SKM-1 (cell line): ENCODE data around the gene ATG5.

ENCODE experiments used
- DNase-seq: peaks from one replicate; lab custom pipeline; 2025; ENCODE audit not compliant: unreplicated experiment; lab: John Stamatoyannopoulos, UW

ATG5 gene

DNA sequence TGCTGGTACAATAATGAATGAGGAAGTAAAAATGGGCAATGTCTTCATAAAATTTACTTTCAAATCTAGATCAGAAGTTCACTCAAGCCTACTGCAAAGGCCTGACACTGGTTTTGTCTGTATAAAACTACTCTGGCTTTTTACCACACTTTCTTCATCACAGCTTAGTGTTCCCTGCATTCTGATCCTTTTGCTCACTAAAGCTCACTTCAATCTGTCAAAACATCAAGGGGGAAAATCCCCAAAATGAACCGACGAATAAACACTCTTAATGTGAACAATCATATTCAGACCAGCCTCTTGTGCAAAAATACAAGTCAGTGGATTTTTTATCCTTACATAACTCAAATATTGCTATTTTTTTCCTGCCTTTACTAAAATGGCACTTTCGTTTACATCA is 140.9 kb downstream of the ATG5 start:
- DNase-seq = no peak

DNA sequence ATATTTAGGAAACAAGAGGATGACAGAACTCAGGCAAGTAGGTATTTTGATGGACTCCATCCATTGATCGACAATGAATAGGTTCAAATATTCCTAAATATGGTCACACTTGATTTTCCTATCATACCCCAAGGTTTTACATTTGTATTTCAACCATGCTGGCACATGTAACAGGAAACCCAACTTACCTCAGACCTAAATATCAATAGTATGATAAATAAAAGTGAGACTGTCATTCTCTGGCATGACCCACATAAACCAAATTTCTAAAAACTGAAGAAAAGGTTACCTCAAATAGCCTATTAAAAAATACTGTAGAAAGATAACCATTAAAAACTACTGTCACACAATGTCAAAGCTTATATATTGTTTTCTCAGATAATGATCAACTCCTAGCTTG is 142.1 kb downstream of the ATG5 start:
- no peak for DNase-seq

DNA sequence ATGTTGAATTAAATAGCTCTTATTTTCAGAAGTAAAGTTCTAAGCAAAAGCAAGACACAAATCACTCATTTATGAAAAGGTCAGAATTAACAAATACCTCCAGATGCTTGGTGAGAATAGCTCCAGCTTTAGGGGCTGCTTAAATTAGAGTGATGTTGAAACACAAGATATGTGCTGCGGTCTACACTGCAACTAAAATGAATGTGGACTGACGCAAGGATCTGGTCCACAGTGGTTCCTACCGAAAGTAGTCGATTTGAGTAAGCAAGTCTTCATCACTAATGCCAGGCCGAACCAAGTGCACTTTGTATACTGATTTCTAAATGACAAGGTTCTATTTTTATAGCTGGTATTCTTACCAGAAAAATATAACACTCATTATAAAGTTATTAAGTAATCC is 143.1 kb downstream of the ATG5 start:
- DNase-seq = no peak

DNA sequence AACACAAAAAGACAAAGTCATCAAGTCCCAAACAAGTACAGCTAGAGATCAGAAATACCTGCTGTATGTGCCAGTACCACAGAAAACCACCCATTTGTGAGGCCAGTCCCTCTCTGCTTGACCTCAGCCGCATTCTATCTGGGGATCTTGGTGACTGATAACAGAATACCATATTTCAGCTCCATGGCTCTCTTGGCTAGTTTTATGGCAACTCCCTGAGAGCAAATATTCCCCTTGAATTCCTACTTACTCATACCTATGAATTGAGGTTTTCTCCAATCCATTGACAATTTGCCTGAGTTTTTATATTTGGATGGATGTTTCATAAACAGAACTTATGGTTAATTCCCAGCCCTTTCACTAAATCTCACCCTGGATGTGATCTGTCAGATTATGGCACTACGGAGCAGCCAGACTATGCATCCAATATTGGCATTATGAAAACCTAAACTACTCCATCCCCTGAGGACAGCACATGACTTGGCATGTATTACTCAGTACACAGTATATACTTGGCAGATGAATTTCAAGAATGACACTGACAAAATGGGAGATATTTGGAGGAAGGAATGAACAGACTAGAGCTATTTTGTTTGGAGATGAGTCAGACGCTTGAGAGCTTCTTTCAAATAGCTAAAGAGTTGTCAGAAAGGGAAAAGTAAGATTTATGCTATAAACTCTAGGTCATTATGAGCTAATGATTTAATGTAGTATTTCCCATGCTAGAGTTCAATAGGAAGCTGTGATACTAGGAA is 143.7 kb downstream of the ATG5 start:
- DNase-seq = no peak

DNA sequence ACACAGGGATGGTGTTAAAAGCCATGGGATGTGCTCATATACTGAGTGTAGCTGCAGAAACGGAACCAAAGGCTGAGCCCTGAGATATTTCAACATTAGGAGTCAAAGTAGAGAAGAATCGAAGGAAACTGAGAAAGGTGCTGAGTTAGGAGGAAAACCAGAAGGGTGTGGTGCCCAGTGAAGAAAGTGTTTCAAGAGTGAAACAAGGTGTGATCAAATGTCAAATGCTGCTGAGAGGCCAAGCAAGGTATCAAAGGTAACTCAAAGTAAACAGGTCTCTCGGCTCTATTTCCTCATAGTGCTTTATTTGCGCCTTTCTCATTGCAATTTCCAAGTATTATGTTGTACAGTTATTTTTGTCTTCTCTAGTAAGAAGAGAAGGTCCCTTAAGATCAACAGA is 145.4 kb downstream of the ATG5 start:
- no peak for DNase-seq

DNA sequence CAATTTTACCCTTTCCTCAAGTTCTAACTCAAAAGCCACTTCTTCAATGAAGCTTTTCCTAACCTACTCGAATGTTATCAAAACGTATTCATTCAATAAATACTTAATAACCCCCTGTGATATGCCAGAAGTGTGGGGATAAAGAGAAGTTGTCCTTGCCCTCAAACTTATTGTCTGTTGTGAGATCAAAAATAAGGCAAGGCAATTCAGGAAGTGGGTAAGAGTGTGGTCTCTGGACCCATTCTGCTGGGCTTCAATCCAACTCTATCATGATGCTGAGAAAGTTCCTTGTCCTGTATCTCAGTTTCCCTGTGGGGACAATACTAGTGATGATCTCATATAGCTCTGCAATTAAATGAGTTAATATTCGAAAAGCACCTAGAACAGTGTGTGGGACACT is 146.7 kb downstream of the ATG5 start:
- DNase-seq = no peak

DNA sequence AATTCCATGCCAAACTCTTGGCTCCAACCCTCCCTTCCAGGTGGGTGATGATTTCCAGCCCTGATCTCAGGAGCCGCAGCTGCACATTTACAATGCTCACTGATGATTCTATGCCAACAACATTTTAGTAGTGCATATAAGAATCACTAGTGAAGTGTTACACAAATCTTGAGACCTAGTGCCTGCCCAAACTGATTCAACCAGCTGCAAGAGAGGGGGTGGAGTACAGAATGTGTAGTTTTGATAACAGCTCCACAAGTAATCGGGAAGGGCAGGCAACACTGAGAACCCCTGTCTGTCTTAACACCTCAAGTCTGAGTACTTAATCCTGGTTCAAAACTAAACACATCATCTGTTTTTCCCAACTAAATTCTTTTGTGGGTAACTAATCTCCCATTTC is 147.8 kb downstream of the ATG5 start:
- no peak for DNase-seq

DNA sequence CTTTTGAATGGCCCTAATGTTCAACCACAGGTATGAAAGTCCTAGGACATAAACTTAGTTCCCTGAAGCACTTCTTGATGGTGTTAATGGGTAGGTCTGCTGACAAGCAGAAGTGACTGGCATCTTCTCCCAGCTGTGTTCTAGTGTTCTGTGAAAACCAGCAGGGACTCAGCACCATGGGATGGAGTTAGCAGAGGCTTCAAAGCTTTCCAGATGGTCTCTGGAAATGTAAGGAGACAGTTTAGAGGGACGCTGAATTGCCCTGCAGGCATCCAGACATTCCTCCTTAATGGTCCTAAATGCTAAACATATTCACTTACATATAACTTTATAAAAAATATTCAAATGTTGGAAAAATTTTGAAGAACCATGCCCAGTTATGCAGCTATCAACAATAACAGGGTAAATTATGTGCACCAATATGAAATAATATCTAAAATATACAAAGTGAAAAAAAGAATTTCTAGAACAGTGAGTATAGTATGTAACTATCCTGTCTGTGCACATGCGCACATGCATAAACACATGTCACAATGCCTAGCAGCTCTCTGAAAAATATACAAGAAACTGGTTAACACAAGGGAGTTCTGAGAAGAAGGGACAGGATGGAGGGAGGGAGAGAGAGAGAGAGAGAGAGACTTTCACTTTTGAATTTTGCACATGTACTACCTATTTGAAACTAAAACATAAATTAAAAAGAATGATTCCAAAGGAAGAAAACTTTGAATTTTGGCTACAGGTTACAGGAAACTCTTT is 152.3 kb downstream of the ATG5 start:
- no peak for DNase-seq

DNA sequence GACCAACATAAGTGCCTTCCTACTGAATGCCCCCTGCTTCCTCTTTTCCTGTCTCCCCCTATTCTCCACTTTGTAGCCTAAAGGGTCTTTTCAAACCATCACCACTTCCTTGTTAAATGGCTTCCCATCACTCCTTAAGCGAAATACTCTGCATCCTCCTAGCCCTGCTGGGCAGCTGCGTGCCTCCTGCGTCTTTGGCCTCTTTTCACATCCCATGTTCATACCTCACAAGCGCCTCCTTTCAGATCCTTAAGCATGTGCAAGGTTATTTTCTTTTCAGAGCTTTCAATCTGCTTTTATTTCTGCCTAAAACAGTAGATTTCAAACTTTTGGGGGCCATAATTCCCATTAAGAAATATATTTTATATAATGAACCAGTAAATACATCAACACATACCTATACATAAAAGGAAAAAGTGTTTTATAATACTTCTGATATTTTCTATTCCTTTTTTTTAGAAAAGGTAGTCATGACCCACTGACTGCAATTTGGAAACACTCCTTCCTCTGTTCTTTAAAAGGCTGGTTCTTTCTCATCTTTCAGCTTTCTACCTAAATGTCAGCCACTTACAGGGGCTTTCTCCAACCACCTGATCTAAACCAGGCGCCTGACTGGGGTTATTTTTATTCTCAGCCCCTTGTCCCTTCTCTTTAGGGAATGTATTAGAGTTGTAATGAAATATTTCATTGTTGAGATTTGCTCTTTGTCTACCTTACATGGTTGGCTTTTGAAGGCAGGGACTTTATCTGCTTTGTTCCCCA is 155.3 kb downstream of the ATG5 start:
- no peak for DNase-seq

DNA sequence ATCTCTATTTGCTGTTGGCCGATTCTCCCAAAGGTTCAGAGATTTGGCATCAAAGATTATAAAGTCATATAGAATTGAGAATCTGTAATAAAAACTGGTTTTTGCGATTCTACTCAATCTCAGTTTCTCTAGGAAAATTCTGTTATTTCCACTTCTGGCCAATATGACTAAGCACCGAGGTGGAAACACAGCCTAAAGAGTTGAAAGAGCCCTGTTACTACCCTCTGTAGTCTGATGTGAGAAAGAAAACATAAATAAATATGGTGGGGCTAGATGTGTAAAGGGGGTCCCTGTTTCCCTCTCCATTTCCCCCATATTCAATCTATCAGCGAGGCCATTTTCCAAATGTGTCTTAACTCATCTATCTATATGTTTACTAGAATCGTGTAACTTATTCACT is 156.0 kb downstream of the ATG5 start:
- DNase-seq = no peak

DNA sequence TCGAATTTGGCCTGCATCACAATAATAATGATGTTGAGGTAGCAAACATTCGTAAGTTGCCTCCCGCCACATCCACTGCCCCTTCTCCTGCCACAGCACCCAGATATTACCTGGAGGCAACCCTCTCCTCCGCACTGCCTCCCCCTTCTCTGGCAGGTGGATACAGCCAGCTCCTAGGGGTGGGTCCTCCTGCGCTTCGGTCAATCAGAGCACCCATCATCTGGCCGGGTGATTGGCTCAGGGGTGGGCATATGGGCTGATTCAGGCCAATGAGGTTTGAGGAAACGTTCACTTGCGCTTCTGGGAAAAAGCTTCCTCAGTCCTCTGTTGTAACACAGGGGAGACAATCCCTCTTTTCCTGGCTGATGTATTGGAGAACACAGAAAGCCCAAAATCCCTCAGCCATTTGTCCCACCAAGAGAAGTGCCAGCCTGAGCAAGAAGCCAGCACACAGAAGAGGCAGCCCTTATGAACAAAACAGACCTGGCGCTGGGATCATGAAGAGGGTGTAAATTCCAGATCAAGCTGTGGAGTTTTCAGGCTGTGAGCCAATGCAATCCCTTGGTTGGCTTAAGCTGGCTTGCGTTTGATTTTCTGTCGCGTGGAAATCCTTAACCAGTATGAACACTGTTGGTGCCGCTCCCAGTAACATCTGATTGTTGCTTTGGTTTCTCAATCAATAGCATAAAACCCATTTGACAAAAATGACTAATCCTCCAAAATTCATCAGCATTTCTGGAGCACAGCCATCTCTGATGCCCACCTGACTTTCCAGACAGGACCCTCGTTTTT is 157.3 kb downstream of the ATG5 start:
- no peak for DNase-seq

DNA sequence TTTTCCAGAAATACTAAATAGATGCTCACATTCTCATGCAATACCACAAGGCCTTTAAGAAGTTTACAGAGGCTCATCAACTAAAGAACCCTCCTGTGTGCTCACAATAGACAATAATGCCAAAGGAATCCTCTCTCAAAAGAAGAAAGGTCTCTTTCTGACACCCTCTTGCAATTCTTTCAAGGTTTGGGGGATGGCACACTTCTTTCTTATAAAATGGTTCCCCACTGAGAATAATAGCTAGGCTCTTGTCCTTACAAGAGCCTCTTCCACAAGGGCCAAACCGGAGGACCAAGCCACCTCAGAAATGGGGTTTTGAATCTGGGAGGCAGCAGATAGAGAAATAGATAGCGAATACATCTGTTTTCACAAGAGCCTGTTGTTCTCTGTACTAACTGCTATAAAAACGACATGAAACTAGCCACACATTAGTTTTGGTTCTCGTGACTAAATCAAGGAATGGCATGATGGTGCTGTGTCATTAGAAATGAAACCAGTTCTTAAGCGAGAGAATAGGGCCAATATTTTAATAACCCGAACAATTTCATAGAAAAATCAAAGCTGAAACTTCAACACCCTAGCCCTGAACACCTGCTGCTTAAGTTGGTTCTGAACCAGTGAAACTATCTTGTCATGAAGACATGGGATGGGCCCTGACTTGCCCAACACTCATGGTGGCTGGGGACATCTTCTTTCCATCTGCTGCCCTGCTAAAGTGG is 158.3 kb downstream of the ATG5 start:
- no peak for DNase-seq

DNA sequence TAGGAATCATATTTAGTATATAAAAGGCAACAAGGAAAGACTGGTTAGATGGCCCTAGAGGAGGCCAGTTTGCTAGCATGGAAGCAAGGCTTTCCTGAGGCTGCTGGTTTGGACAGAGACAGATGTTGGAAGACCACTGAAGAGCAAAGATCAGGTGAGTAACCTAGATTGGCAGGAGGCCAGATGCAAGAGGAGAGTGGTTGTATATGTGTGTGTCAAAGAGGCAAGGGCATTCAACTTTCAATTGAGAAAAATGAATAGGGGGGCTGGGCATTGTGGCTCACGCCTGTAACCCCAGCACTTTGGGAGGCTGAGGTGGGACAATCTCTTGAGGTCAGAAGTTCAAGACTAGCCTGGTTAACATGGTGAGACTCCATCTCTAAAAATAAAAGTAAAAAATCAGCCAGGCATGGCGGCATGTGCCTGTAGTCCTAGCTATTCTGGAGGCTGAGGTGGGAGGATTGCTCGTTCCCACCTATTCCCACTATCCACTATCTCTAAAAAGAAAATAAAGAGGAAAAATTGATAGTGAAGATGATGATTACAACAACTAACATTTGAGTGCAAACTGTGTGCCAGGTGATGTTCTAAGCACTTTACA is 159.6 kb downstream of the ATG5 start:
- DNase-seq = no peak

DNA sequence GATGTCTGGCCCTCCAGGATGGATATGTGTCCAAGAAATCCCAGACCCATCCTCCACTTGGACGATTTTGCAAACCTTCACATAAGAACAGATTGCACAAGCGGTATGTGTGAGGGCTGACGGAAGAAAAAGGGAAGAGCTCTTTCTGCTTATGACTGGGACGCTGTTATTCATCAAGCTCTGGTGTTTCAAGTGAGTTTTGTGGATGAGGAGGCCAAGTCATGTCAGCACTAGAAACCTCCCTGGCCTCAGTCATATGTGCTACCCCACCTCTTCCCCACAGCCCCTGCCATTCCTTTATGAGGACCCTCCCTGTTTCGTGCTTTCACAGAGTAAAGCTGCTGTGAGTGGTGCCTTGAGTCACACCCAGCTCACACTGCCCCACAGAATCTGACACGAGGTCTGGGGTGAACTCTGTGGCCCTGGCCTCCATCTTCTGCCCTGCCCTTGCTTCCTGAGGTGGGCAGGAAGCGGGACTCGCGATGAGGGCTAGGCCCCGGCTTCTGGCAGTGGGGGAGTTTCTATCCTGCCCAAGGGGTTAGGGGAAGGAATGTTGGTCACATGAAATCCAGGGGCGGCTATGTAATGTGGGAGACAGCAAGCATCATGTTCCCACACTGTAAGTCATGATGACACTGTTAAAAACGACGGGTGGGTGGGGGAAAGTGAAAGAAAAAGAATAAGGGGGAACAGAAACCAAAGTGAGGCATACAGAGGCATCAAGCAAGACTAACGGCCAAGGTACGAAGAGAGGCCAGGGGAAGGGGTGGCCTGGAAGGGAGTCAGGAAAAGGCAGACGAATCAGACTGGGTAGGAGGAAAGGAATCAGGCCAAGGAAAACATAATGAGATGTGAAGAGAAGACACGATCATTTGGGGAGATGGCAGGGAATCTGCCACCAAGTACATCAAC is 161.3 kb downstream of the ATG5 start:
- DNase-seq = peak; percentile 91

DNA sequence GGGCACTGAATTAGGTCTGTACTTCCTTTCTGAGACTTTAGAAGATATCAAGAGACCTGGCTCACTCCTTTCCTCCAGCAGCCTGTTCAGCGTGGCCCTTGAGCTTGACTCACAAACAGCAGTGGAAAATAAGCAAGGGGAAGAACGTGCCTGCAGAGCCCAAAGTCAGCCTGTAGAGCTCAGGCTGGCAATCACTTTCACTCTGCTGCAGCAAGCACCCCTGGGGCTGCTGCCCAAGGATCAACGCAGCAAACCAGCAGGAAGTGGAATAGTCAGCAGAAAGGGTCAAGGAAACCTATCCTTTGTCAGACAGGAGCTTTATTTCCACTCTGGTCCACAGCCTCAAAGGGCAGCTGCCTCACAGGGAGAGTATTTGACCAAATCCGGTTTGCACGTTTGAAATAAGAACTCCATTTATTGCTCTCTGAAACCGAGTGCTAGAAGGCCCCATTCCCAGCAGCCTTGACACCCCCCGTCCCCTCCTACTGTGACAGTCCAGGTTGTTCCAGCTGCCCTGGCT is 162.1 kb downstream of the ATG5 start:
- no peak for DNase-seq

DNA sequence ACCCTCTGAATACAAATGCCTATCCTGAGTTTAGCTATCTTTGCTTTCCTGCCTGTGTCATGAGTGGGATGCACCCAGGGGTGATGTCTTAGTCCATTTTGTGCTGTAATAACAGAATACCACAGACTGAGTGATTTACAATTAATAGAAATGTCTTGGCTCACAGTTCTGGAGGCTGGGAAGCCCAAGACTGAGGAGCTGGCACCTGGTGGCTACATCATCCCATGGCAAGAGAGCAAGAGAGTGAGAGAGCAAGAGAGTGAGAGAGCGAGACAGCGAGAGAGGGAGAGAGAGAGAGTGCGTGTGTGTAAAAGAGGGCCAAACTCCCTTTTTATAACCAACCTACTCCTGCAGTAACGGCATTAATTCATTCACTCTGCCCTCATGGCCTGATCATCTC is 162.6 kb downstream of the ATG5 start:
- DNase-seq = no peak

DNA sequence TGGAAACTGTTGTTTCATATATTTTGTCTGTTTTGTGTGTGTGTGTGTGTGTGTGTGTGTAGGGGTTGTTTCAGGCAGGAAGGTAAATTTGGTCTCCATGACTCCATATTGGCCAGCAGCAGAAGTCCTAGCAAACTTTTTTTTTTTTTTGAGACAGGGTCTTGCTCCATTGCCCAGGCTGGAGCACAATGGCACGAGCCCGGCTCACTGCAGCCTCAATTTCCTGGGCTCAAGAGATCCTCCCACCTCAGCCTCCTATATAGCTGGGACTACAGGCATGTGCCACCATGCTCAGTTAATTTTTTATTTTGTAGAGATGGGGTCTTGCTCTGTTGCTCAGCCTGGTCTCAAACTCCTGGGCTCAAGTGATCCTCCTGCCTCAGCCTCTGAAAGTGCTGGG is 163.7 kb downstream of the ATG5 start:
- no peak for DNase-seq

DNA sequence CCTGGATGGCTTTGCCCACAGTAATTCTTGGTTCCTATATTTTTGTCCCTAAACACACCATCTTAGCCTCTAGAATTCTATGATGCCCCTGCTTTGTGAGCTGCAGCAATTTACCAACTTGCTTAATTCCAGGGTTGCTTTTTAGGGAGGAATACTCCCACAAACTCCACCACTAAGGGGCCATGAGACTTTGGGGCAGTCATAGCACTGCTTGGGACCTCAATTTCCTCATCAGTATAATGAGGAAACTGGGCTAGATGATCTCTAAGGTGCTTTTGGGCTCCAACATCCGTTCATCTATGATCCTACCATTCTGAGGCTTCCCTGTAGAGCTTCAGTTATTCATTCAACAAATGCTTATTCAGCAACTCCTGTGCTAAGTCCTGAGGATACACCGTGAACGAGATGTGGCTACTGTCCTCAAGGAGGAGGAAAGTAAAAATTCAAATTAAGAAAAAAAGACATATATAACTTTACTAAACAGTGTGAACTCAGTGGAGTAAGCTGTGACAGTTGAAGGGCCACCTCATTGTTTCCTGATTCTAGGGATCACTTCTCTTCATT is 164.2 kb downstream of the ATG5 start:
- DNase-seq = no peak

DNA sequence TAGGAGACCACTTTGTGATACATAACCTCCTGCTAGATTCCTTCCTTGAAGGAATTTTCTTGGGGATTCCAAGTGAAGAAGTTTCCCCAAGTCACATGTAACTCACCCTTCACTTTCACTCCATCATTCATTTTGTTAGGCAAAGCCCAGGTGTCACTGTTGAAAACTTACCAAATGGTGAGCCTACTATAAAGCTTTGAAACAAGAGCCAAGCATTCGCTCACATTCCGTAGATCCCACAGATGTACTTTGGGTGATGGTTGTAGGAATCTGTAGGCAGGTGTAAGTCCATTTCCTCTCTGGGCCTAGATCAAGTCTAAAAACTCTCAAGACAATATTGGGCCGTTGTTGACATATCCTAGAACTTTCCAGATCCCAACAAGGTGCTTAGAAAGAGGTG is 165.4 kb downstream of the ATG5 start:
- no peak for DNase-seq
